Activated CD4-positive, CD25-positive, alpha-beta regulatory T cell (primary cell): Measurements from ENCODE around the gene NAB1.

Experiments
- DNase-seq, 4 experiments: peaks; one replicate each; lab custom pipeline; 2025; lab: John Stamatoyannopoulos, UW

Gene NAB1

DNA sequence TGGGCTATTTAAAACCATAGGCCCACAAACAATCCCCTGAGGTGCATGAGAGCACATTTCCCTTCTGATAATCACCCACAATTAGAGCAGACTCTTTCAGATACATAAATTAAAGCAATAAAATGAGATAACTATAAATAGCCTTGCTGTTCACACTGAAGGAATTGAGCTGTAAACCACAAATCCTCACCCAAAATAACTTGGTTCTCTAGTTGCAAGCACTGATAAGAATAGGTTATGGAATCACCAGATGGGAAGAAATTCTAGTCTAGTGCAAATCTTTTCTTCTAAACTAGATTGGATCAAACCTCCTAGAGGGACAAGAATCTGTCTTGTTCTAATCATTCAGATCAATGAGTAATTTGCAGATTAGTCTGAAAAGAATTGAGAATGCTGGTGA lies 64.6 kb downstream of the NAB1 start:
- DNase-seq, result no peak

DNA sequence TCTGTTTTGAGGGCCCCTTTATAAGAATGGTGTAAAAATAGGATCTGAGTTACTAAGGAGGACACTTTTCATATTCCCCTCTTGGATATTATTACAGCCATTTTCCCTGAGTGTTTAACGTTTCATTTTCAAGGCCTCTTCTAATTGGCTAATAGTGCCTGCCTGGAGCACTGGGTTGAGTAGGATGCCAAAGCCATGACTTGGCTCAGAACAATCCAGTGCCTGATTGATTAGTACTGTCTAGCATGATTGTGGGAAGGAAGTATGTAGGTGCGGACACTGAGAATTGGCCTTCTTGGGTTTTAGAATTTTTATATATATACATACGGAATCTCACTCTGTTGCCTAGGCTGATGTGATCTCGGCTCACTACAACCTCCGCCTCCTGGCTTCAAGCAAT lies 66.1 kb downstream of the NAB1 start:
- DNase-seq, result no peak

DNA sequence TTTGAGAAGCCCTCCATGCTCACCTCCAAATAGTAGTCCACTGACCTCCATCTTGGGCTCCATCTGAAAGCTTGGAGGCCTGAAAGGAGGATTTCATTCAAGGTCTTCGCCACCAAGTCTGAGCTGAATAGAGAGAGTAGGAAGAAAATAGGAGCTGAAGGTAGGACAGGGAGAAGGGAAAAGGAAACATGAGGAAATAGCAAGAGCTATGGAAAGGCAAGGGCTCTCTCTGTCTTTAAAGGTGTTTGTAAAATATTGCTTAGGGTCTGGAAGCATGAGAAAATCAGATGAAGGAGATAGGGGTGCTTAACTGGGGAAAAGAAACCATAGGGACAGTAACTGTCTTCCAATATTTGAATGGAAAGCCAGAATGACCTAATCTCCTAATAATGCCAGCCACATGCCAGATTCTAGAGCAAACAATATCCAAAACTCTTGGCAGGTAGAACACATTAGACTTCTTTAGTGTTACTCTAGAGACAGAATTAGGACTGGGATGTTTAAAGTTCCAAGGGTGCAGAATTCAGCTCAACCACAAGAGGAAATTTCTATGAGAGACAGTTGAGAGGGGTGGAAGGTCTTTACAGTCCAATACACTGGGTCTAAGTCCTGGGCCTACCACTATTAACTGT lies 67.4 kb downstream of the NAB1 start:
- no peak for DNase-seq

DNA sequence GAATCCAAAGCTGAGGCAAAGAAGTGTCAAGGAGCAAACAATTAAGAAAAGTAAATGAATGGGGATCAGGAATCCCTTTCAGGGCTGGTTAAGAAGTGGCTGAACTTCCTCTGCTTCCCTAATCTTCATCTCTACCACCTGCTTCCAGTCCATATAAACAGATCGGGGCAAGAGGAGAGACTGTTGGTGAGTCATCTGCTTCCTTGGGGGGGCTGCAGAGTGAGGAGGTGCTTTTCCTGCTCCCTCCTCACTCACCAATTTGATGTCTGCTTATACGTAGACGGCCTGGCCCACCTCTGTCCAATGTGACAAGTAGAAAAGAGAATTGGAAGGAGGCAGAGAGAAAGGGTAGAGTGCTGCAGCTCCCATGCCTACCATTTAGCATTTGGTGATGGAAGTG lies 68.4 kb downstream of the NAB1 start:
- DNase-seq, result no peak

DNA sequence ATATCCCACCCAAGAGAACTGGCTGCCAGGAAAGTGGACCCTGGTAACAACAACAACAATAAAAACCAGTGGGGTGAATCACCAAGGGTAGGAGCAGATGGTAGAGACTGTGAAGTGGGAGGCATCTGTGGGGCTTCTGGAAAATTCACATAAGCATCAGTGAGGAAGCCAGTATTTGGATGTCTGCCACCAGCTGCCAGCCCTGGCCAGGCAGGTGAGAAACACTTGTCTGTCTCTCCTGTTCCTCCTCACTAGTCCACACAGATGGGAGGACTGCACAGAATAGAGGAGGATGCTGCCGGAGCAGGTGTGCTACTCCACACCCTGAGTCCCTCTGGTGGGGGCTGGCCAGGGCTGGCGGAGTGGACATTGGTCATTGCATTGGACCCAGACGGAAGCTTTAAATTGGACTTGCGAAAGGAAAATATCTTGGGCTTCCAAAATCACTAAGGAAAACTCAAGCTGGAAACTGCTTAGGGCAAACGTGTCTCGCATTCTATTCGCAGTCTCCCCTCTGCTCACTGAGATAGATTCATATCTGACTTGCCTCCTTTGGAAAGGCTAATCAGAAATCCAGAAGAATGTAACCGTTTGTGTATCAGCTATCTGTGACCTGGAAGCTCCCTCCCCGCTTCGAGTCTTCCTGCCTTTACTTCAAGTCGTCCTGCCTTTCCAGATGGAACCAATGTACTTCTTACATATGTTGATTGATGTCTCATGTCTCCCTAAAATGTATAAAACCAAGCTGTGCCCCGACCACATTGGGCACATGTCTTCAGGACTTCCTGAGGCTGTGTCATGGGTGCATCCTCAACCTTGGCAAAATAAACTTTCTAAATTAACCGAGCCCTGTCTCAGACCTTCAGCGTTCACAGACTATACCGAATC lies 69.1 kb downstream of the NAB1 start:
- no peak for DNase-seq

DNA sequence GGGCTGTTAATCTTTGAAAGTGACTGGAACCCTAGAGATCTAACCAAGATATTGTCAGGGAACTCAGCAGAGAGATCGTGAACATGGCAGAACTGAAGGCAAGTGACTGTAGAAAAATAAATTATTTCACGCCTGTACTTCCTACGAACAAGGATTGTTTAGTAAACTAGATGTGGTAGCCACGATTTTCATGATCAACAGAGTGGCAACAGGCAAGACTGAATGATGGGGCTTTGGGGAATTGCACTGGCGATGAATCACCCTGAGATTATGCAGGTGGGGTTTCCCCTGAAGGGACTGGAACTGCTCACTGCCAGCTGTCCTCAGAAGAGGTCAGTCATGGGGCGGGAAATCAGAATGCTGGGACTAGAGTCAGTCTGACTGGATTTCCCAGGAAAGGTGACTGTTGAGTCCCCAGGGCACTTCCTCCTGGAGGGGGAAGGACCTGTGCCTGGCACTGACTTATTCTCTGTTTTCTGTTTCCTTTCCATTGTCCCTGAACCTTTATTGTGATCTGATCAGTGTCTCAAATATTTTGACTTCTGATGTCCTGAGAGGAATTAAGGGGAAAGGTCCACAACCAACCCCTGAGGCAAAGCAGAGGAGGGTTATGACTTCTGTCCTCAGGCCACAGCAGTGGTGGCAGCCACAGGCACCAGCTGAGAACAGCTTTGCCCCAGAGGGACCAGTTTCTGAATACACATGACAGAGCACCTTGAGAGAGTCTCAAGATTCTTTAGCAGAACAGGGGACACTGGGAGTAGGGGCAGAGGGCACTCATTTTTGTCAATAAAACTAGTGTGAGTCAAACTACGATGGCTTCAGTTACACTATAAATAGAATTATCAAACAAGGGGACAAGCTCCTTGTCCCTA lies 70.0 kb downstream of the NAB1 start:
- DNase-seq, result peak in 2 of 4 experiments; percentile 32 to 40

DNA sequence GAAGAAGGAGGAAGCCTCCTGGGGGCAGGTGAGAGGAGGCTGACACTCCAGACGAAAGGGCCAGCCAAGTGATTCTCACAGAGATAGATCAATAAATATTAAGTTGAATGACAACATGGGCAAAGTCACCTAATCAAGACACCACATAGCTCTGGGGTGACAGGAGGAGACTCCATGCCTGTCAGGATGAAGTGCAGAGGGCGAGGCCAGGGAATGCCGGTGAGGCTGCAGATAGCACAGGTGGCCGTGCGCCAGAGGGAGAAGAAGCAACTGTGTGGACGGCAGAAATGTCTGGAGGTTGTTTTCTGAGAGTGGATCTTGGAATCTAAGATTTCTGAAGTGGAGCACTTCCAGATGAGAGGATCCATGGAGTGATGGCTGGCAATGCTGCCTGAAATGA lies 71.4 kb downstream of the NAB1 start:
- DNase-seq, result no peak

DNA sequence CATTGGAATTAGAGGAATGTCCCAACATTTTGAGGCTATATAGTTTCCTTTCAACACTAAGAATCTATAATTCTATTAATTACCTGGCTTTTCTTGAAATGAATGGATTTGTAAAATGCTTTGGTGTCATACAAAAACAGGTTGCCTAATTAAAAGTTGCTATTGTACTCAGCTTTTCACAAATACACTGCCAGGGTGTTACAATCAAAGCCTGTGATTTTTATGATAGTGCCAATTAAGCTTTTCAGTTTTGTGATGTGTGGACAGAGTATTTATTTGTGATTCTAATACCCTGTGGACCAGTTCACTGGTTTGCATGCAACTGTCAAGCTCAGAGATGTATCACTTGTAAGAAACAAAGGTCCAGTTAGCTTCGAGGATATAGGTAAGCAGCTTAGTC lies 71.8 kb downstream of the NAB1 start:
- no peak for DNase-seq

DNA sequence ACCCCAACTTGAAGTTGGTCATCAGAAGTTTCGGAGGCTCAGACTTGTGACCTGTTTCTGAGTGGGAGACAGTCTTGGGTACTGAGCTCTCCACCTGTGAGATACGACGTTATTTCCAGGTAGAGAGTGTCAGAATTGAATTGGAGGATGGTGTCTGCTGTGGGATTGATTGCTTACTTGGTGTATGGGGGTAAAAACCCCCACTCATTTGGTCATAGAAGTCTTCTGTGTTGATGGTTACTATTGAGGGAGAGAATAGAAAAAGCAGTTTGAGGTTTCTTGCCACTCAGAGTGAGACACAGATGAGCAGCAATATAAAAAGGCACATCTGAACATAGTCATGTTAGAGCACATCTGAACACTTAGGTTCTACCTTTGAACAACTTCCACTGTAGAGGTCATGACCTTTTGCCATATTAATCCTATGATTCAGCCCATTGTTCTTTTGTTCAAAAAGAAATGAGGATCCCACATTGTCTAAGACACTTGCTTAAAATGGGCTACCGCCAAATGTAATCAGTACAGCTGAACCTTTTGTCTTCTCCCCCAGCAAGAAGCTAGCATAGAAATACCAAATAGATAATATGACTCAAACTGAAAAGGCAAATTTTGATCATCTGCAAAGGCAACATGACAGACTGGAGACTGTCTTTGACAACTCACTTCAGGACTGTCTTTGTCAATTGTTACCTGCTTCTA lies 73.3 kb downstream of the NAB1 start:
- DNase-seq, result peak in 1 of 4 experiments; percentile 5

DNA sequence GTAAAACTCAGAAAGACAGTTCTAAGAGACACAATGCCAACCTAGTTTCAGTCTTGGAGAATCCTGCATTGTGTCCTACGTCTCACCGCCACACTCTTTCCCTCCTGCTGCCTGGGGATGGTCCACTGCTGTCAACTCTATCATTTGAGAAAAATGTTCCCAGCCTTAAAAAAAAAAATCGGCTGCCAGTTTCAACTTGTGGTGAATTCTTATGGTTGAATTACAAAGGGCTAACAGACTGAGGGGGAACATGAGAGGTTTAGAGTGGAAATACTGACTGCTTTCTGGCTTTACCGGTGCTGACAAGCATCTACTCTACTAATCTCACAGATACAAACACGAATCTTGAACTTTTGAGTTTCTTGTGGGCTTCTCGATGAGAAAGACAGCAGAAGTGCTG lies 74.0 kb downstream of the NAB1 start:
- DNase-seq, result no peak

DNA sequence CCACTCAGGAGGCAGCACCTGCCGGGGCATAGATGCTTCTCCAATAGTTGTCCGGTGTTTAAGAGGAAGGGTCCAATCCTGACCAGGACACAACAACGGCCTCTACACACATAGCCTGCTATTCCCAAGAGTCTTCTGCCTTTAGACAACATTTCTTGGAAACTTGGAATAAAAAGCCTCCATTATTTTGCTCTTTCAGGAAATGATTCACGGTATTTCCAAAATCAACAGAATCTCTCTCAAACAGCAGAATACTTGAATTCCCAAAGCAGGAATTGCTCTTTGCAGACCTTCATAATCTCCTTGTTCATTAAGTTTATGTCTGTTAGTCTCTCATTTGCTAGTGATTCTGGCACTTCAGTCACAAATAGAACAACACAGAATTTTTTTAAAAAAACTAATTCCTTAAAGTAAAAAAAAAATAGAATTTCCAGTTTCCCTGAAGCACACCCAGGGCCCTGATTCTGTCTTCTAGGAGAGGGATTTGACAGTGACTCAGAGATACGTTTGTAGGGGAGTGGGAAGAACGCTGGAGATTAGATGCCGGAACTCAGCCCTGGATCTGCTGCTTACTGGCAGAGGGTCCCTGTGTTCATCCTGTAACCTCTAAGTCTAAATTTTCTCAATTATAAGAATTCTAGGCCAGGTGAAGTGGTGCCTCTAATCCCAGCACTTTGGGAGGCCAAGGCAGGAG lies 74.7 kb downstream of the NAB1 start:
- DNase-seq, result no peak

DNA sequence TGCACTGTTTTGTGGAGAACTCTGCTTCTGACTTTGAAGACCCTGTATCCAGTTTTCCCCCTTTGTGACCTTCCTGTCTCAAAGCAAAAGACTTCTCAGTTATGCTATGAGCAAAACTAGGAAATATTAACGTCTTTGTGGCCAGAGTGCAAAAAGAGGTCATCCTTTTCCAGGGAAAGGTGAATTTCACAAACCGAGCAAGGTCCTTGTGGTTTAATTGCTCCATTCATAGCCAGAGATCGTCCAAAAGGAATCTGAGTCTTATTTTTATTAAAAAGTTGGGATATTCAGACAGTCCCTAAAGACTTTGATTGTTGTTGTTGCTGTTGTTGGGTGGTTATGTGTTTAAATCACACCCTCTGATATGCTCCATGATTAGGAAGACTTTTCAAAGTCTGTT lies 77.4 kb downstream of the NAB1 start:
- DNase-seq, result no peak

DNA sequence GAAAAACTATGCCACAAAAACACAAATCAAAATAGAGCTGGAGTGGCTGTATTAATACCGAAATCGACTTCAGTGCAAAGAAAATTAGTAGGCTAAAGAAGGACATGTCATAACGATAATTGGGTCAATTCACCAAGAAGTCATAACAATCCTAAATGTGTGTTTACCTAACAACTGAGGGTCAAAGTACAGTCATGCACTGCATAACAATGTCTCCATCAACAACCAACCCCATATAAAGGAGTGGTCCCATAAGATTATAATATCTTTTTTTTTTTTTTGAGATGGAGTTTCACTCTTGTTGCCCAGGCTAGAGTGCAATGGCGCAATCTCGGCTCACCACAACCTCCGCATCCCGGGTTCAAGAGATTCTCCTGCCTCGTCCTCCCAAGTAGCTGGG lies 87.5 kb downstream of the NAB1 start:
- no peak for DNase-seq

DNA sequence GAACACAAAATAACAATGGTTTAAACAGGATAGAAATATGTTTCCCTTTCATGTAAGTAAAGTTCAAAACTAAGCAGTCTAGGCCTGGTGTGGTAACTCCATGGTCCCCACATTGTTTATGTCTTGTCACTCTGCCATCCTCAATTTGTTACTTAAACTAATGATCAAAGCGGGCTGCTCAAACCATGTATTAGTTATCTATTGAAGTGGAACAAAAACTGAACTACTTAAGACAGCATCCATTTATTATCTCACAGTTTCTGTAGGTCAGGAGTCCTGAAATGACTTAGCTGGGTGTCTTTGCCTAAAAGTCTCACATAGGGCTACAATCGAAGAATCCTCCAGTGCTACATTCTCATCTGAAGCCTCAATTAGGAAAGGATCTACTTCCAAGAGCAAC lies 91.6 kb downstream of the NAB1 start:
- no peak for DNase-seq
